Keratinocyte (primary cell): ENCODE data around the gene MGP. TPM values are rescaled to one million over a fixed set of nuclear protein-coding genes. Genes with fewer than 3 reads are reported as not detected.
A peak's percentile ranks its signal among the peaks of the same experiment; 100 is the strongest.

ENCODE experiments used
- DNase-seq: peaks from one replicate; pipeline ENCODE4 v3.0.0-alpha.2; 2011; ENCODE audit warnings: low read depth, missing footprints, low spot score
- FAIRE-seq: peaks from 2 replicates; lab custom pipeline; 2011; peaks lifted over from hg19 to GRCh38; lab: Jason Lieb, UNC
- H2AFZ ChIP-seq: 2 replicates; pipeline ENCODE4 v1.6.0; 2012; ENCODE audit warnings: low read length, control low read depth, inconsistent platforms; ENCODE audit not compliant: control insufficient read depth
- H3K27ac ChIP-seq: 2 replicates; pipeline ENCODE4 v1.5.1; 2011; ENCODE audit warnings: low read length; ENCODE audit not compliant: control insufficient read depth, insufficient read depth
- H3K27me3 ChIP-seq: 3 replicates; pipeline ENCODE4 v1.6.0; 2011; ENCODE audit warnings: low read length; ENCODE audit not compliant: control insufficient read depth, insufficient read depth; ENCODE audit errors: extremely low read depth
- H3K36me3 ChIP-seq, 2 experiments: 2 replicates in 1 of 2; 3 replicates in 1 of 2; pipeline ENCODE4 v1.5.1; 2011; ENCODE audit warnings: low read length in 2 of 2, mild to moderate bottlenecking in 1 of 2; ENCODE audit not compliant: control insufficient read depth in 2 of 2, insufficient read depth in 2 of 2; ENCODE audit errors: extremely low read depth in 1 of 2
- H3K4me1 ChIP-seq: 3 replicates; pipeline ENCODE4 v1.5.1; 2011; ENCODE audit warnings: low read length; ENCODE audit not compliant: control insufficient read depth, insufficient read depth; ENCODE audit errors: extremely low read depth
- H3K4me2 ChIP-seq: 3 replicates; pipeline ENCODE4 v1.6.0; 2011; ENCODE audit warnings: low read depth, low read length; ENCODE audit not compliant: control insufficient read depth, insufficient read depth; ENCODE audit errors: extremely low read depth
- H3K4me3 ChIP-seq, 3 experiments: fragments of 200-600 bp in 1 of 3; sonication (generic) in 1 of 3; 2 replicates in 2 of 3; 3 replicates in 1 of 3; pipeline ENCODE4 v1.5.1; 2011 to 2016; ENCODE audit warnings: low read length in 3 of 3, mild to moderate bottlenecking in 3 of 3, control low read depth in 2 of 3, inconsistent platforms in 1 of 3, low read depth in 1 of 3, mixed read lengths in 1 of 3, mixed run types in 1 of 3, moderate library complexity in 1 of 3; ENCODE audit not compliant: control insufficient read depth in 2 of 3, insufficient read depth in 2 of 3; ENCODE audit errors: extremely low read depth in 1 of 3
- H3K79me2 ChIP-seq: 2 replicates; pipeline ENCODE4 v1.6.0; 2012; ENCODE audit warnings: low read length; ENCODE audit not compliant: control insufficient read depth, insufficient read depth
- H3K9ac ChIP-seq: 3 replicates; pipeline ENCODE4 v1.6.0; 2011; ENCODE audit warnings: low read length; ENCODE audit not compliant: control insufficient read depth, insufficient read depth; ENCODE audit errors: extremely low read depth
- H3K9me1 ChIP-seq: 3 replicates; pipeline ENCODE4 v1.6.0; 2011; ENCODE audit warnings: low read length; ENCODE audit not compliant: control insufficient read depth, insufficient read depth; ENCODE audit errors: extremely low read depth
- H3K9me3 ChIP-seq: 2 replicates; pipeline ENCODE4 v1.5.1; 2012; ENCODE audit warnings: low read depth, low read length; ENCODE audit not compliant: control insufficient read depth
- H4K20me1 ChIP-seq: 3 replicates; pipeline ENCODE4 v1.6.0; 2011; ENCODE audit warnings: low read length; ENCODE audit not compliant: control insufficient read depth, insufficient read depth; ENCODE audit errors: extremely low read depth
- EZH2 ChIP-seq: IDR thresholded peaks from one replicate; pipeline ENCODE4 v1.6.1; 2012; ENCODE audit warnings: inconsistent platforms, mild to moderate bottlenecking, low read length, moderate library complexity
- dilution Hi-C: fragments of 300-500 bp; cut with MboI; formaldehyde crosslinking; loops from one replicate; pipeline ENCODE4 v1.7.0; 2020; ENCODE audit warnings: low sequenced_read_pairs; ENCODE audit not compliant: extremely low pct_ligation_motif_present
- polyA plus RNA-seq, 5 experiments: library from polyadenylated mRNA; depleted of rRNA in 3 of 5; stranded (reverse) in 3 of 5; stranded (forward) in 1 of 5; unstranded in 1 of 5; fragments of >200 nt; gene quantifications; 1 replicate in 1 of 5; 2 replicates in 3 of 5; 3 replicates in 1 of 5; pipeline versions ENCODE4 v1.2.1 to v1.2.3, GENCODE V29; 2011 to 2012; ENCODE audit warnings: missing spikeins in 2 of 5, low read depth in 1 of 5, low replicate concordance in 1 of 5
- TF ChIP-seq, protein P1 (sequence below), 3 experiments: IDR thresholded peaks in 1 of 3; conservative IDR thresholded peaks in 1 of 3; optimal IDR thresholded peaks in 1 of 3; 2 replicates in 2 of 3; 3 replicates in 1 of 3; pipeline versions ENCODE3 to v1.5.1; 2011; ENCODE audit warnings: low read length in 3 of 3, mild to moderate bottlenecking in 3 of 3, moderate library complexity in 2 of 3, control low read depth in 1 of 3, inconsistent platforms in 1 of 3; ENCODE audit not compliant: insufficient read depth in 2 of 3; ENCODE audit errors: extremely low read depth in 1 of 3

Gene MGP
- polyA plus RNA-seq, 1 donor (not counting 4 experiments of a cell fraction or from before 2014, with no cell fraction given) = 0.24 TPM

DNA sequence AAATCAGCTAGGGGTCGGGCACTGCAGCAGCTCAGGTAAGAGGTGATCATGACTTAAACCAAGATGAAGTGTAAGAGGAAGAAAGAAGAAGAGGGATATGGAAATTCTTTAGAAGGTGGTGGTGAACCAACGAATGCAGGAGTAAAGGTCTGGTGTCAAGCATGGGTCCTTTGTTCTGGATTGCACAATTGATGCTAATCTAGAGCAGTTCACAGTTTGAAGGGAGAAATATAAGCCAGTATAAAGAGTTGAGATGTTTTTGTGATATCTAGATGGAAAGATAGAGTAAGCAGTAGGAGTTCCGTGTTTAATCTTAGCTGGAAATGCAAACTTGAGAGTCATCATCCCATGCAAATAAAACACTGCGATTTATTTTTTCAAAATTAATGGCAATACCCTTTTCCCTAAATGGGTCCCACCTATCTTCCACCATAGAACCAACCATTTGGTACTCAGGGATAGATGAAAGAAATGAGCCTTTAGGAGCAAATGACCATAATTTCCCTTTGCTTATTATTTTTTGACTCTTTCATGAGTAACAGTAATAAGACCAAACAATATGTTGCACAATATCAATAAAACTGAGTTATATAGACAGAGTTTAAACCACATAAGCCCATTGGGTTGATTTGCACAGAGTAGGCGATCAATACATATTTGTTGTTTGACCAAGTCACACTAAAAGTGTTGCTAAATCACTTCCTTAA lies 15.0 kb upstream of the MGP start:
- Histone ChIP-seq H4K20me1 (no peaks in the 10 kb centered on the region), H3K4me1 (peaks cover 15% of the 10 kb centered on the region), H3K9me1 (no peaks in the 10 kb centered on the region), H3K9me3 (no peaks in the 10 kb centered on the region), H3K4me2 (no peak overlapping the region), H3K27me3 (no peaks in the 10 kb centered on the region), H3K27ac (no peak overlapping the region), H2AFZ (no peak overlapping the region), H3K36me3 (no peaks in the 10 kb centered on the region), H3K9ac (no peak overlapping the region), H3K4me3 (no peak overlapping the region), H3K79me2 (no peaks in the 10 kb centered on the region)
- FAIRE-seq = no peak
- DNase-seq = no peak
- dilution Hi-C loops = no loop called here
- TF ChIP-seq, protein P1, sequence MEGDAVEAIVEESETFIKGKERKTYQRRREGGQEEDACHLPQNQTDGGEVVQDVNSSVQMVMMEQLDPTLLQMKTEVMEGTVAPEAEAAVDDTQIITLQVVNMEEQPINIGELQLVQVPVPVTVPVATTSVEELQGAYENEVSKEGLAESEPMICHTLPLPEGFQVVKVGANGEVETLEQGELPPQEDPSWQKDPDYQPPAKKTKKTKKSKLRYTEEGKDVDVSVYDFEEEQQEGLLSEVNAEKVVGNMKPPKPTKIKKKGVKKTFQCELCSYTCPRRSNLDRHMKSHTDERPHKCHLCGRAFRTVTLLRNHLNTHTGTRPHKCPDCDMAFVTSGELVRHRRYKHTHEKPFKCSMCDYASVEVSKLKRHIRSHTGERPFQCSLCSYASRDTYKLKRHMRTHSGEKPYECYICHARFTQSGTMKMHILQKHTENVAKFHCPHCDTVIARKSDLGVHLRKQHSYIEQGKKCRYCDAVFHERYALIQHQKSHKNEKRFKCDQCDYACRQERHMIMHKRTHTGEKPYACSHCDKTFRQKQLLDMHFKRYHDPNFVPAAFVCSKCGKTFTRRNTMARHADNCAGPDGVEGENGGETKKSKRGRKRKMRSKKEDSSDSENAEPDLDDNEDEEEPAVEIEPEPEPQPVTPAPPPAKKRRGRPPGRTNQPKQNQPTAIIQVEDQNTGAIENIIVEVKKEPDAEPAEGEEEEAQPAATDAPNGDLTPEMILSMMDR (optimal IDR thresholded peaks at IDR 0.05 in 1 of 3, IDR thresholded peaks at IDR 0.05 in 1 of 3, conservative IDR thresholded peaks at IDR 0.05 in 1 of 3; ENCODE audit: extremely low read depth in 1 of 3, insufficient read depth in 2 of 3, low read length in 3 of 3) = no peak
- no peak for TF ChIP-seq EZH2

DNA sequence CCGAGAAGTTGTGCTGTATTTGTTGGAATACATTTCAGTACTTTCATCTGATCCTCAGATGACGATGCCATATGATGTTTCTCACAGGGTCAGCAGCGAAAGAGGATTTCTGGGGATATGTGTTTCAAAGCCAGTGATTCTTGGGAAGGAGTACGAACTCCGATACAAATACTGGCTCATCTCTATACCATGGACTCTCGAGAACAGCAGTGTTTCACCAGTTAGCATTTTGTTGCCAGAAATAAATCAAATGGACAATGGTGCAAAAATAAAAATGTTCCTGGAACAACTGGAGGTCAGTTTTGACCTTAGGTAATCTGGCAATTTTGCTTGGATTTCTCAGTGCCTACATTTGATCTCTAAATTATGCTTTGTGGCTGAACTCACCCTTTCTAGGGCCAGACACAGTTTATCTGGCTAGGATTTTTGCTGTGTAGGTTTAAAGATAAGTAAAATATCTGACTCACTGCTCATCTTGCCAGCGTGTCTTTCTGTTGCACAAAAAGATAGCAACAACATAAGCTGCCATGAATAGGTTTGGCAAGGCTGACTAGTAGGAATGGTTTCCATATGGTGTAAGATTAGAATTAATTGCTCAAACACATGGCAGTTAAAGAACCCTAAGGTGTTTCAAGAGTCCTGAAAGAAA lies 11.0 kb upstream of the MGP start:
- H3K4me3 ChIP-seq = no peak overlapping the region
- no peaks in the 10 kb centered on the region for H3K9me3 ChIP-seq
- H3K4me1 ChIP-seq = peaks cover 5% of the 10 kb centered on the region
- H4K20me1 ChIP-seq = no peaks in the 10 kb centered on the region
- H3K9ac ChIP-seq = no peak overlapping the region
- H3K9me1 ChIP-seq = no peaks in the 10 kb centered on the region
- peak overlapping the region; percentile 69 for H2AFZ ChIP-seq
- no peak for TF ChIP-seq EZH2
- TF ChIP-seq, protein P1 (optimal IDR thresholded peaks at IDR 0.05 in 1 of 3, IDR thresholded peaks at IDR 0.05 in 1 of 3, conservative IDR thresholded peaks at IDR 0.05 in 1 of 3; ENCODE audit: extremely low read depth in 1 of 3, insufficient read depth in 2 of 3, low read length in 3 of 3) = no peak
- H3K79me2 ChIP-seq = no peaks in the 10 kb centered on the region
- no peak overlapping the region for H3K27ac ChIP-seq
- dilution Hi-C loops = no loop called here
- no peak for DNase-seq
- H3K36me3 ChIP-seq = no peaks in the 10 kb centered on the region
- H3K27me3 ChIP-seq = no peaks in the 10 kb centered on the region
- H3K4me2 ChIP-seq = peak overlapping the region; percentile 51
- peak; percentile 57 for FAIRE-seq
